OCI-LY1 (cell line): Measurements from ENCODE around the gene COA1.

ENCODE experiments used
- H2AFZ ChIP-seq: fragments of 200-600 bp; sonication (generic), shearing (Covaris generic); 2 replicates; pipeline ENCODE4 v1.6.0; 2014; ENCODE audit warnings: antibody characterized with exemption, mild to moderate bottlenecking, low read length
- H3F3A ChIP-seq: fragments of 200-600 bp; sonication (generic), shearing (Covaris generic); 2 replicates; pipeline ENCODE4 v1.6.0; 2014; ENCODE audit warnings: mild to moderate bottlenecking, antibody characterized with exemption, low read length, moderate library complexity; ENCODE audit not compliant: insufficient read depth
- H3K27ac ChIP-seq: fragments of 200-600 bp; sonication (generic); 2 replicates; pipeline ENCODE4 v1.5.1; 2014; ENCODE audit warnings: low read length, mixed run types, mild to moderate bottlenecking, low read depth; ENCODE audit not compliant: poor library complexity, severe bottlenecking
- H3K27me3 ChIP-seq: fragments of 200-600 bp; sonication (generic); 2 replicates; pipeline ENCODE4 v1.6.0; 2014; ENCODE audit warnings: antibody characterized with exemption, mild to moderate bottlenecking, low read length, moderate library complexity; ENCODE audit not compliant: insufficient read depth
- H3K36me3 ChIP-seq: fragments of 200-600 bp; sonication (generic); 2 replicates; pipeline ENCODE4 v1.6.1; 2014; ENCODE audit warnings: mild to moderate bottlenecking, antibody characterized with exemption, low read length, moderate library complexity, mixed read lengths; ENCODE audit not compliant: insufficient read depth
- H3K4me1 ChIP-seq: fragments of 200-600 bp; sonication (generic); 2 replicates; pipeline ENCODE4 v1.5.1; 2014; ENCODE audit warnings: mild to moderate bottlenecking, low read length, moderate library complexity; ENCODE audit not compliant: insufficient read depth, severe bottlenecking
- H3K4me2 ChIP-seq: fragments of 200-600 bp; sonication (generic), shearing (Covaris generic); 2 replicates; pipeline ENCODE4 v1.6.1; 2014; ENCODE audit warnings: low read length
- H3K4me3 ChIP-seq: fragments of 200-600 bp; sonication (generic); 2 replicates; pipeline ENCODE4 v1.5.1; 2014; ENCODE audit warnings: low read length, low read depth, mild to moderate bottlenecking, mixed read lengths; ENCODE audit not compliant: poor library complexity, severe bottlenecking
- H3K79me2 ChIP-seq: fragments of 200-600 bp; shearing (Covaris generic); 2 replicates; pipeline ENCODE4 v1.6.1; 2016; ENCODE audit warnings: mixed run types, low read length, mixed read lengths; ENCODE audit not compliant: insufficient read depth
- H3K9ac ChIP-seq: fragments of 200-600 bp; sonication (generic), shearing (Covaris generic); 2 replicates; pipeline ENCODE4 v1.6.1; 2014; ENCODE audit warnings: mild to moderate bottlenecking, low read length, mixed read lengths
- H3K9me2 ChIP-seq: fragments of 200-600 bp; sonication (generic), shearing (Covaris generic); 2 replicates; pipeline ENCODE4 v1.6.1; 2014; ENCODE audit warnings: low read depth, mild to moderate bottlenecking, low read length, mixed read lengths
- H3K9me3 ChIP-seq: fragments of 200-600 bp; shearing (Covaris generic); 2 replicates; pipeline ENCODE4 v1.6.1; 2014; ENCODE audit warnings: low read length, mixed read lengths
- H4K20me1 ChIP-seq: fragments of 200-600 bp; sonication (generic), shearing (Covaris generic); 2 replicates; pipeline ENCODE4 v1.6.0; 2016; ENCODE audit warnings: mild to moderate bottlenecking, low read length; ENCODE audit not compliant: insufficient read depth
- EZH2 ChIP-seq: fragments of 200-600 bp; sonication (generic), shearing (Covaris generic); IDR thresholded peaks from 2 replicates; pipeline ENCODE4 v1.8.0; 2017; ENCODE audit warnings: borderline replicate concordance, mixed run types, mild to moderate bottlenecking, antibody characterized with exemption, low read length, moderate library complexity, mixed read lengths
- TF ChIP-seq, protein P1 (sequence below): fragments of 200-600 bp; sonication (generic), shearing (Covaris generic); IDR thresholded peaks from 2 replicates; pipeline ENCODE4 v1.5.1; 2017; ENCODE audit warnings: mild to moderate bottlenecking, antibody characterized with exemption, low read length, moderate library complexity, mixed read lengths

Gene COA1

DNA sequence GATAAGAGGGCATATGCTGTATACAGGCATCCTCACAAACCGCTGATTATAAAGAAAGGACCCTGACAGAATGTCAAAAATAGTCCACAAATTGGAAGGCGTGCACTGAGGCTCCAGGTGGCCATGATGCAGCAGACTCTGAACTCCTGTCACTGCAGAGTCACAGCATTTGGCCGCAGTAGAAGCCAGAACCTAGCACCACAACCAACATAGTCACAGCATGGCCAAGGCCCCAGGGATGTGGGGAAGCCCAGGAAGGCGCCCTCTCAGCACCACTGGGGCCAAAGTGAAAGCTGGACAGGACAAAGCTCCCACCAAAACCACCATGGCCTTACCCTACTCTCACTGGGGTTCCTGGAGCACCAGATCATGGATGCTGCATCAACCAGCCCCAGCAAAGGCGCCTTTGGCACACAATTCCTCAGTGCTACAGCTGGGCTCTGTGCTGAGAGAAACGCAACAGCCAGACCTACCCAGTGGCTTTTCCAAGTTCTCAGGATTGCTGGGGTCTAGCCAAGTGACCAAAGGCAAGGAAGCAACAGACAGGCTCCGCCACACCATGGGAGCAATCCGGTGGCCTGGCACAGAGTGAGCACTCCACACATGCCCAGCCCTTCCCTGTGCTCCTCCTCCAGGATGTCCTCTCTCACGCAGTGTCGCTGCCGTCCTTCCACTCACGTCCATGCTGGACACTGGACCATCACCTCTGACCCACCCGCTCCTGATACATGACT is 86.3 kb downstream of the COA1 start:
- Histone ChIP-seq H2AFZ (no peak overlapping the region), H3F3A (peaks cover 10% of the 10 kb centered on the region), H3K9me2 (no peaks in the 10 kb centered on the region), H3K4me2 (peak overlapping the region; percentile 2; the same call in 1 of the 2 replicates), H3K9me3 (no peaks in the 10 kb centered on the region), H4K20me1 (no peaks in the 10 kb centered on the region), H3K79me2 (no peaks in the 10 kb centered on the region), H3K27ac (peak overlapping the region; percentile 80), H3K4me1 (peaks cover 83% of the 10 kb centered on the region), H3K4me3 (no peak overlapping the region), H3K9ac (peak overlapping the region; percentile 32; the same call in 1 of the 2 replicates), H3K27me3 (no peaks in the 10 kb centered on the region), H3K36me3 (peaks cover 86% of the 10 kb centered on the region)
- no peak for TF ChIP-seq EZH2
- TF ChIP-seq, protein P1, sequence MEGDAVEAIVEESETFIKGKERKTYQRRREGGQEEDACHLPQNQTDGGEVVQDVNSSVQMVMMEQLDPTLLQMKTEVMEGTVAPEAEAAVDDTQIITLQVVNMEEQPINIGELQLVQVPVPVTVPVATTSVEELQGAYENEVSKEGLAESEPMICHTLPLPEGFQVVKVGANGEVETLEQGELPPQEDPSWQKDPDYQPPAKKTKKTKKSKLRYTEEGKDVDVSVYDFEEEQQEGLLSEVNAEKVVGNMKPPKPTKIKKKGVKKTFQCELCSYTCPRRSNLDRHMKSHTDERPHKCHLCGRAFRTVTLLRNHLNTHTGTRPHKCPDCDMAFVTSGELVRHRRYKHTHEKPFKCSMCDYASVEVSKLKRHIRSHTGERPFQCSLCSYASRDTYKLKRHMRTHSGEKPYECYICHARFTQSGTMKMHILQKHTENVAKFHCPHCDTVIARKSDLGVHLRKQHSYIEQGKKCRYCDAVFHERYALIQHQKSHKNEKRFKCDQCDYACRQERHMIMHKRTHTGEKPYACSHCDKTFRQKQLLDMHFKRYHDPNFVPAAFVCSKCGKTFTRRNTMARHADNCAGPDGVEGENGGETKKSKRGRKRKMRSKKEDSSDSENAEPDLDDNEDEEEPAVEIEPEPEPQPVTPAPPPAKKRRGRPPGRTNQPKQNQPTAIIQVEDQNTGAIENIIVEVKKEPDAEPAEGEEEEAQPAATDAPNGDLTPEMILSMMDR, result no peak

GRCh38 chr7:43640679-43641078 is 88.6 kb downstream of the COA1 start:
- H3K9me2 ChIP-seq, result no peaks in the 10 kb centered on the region
- H3K36me3 ChIP-seq, result peaks cover 92% of the 10 kb centered on the region
- H3K9me3 ChIP-seq, result no peaks in the 10 kb centered on the region
- peak overlapping the region; percentile 80 for H3K27ac ChIP-seq
- H3F3A ChIP-seq, result 0 out of 2 replicates have a peak, but pooled peaks cover 8% of the 10 kb centered on the region
- H3K4me3 ChIP-seq, result no peak overlapping the region
- no peaks in the 10 kb centered on the region for H3K27me3 ChIP-seq
- no peak overlapping the region for H3K4me2 ChIP-seq
- no peak overlapping the region for H3K9ac ChIP-seq
- no peak overlapping the region for H2AFZ ChIP-seq
- H3K79me2 ChIP-seq, result no peaks in the 10 kb centered on the region
- H4K20me1 ChIP-seq, result no peaks in the 10 kb centered on the region
- TF ChIP-seq, protein P1, result no peak
- no peak for TF ChIP-seq EZH2
- peaks cover 73% of the 10 kb centered on the region for H3K4me1 ChIP-seq

GRCh38 chr7:43639858-43640491 is 89.3 kb downstream of the COA1 start:
- Histone ChIP-seq H3K27me3 (no peaks in the 10 kb centered on the region), H3K79me2 (no peaks in the 10 kb centered on the region), H3K4me1 (peaks cover 70% of the 10 kb centered on the region), H4K20me1 (no peaks in the 10 kb centered on the region), H2AFZ (no peak overlapping the region), H3K9me2 (no peaks in the 10 kb centered on the region), H3K9me3 (no peaks in the 10 kb centered on the region), H3K4me2 (no peak overlapping the region), H3K36me3 (peaks cover 92% of the 10 kb centered on the region), H3K4me3 (no peak overlapping the region), H3K9ac (no peak overlapping the region), H3F3A (0 out of 2 replicates have a peak, but pooled peaks cover 8% of the 10 kb centered on the region), H3K27ac (peak overlapping the region; percentile 80)
- no peak for TF ChIP-seq EZH2
- TF ChIP-seq, protein P1, result no peak
